GM12878 (cell line): Measurements from ENCODE around the gene FAM20B. TPM values are rescaled to one million over a fixed set of nuclear protein-coding genes. Genes with fewer than 3 reads are reported as not detected.
A peak's percentile ranks its signal among the peaks of the same experiment; 100 is the strongest.

Source experiments
- ATF3 ChIP-seq: IDR thresholded peaks from 2 replicates; pipeline ENCODE4 v1.6.1; 2011; ENCODE audit warnings: low read depth, mild to moderate bottlenecking, low read length, moderate library complexity, borderline replicate concordance; ENCODE audit errors: extremely low read depth
- CBFB ChIP-seq: IDR thresholded peaks from 2 replicates; pipeline ENCODE4 v1.6.1; 2016; ENCODE audit warnings: antibody characterized with exemption, low read depth
- E4F1 ChIP-seq: fragments of 450-650 bp; IDR thresholded peaks from 2 replicates; pipeline ENCODE4 v1.6.1; 2018; ENCODE audit warnings: borderline replicate concordance, mild to moderate bottlenecking; ENCODE audit not compliant: partially characterized antibody
- EED ChIP-seq: sonication (generic); IDR thresholded peaks from 2 replicates; pipeline ENCODE4 v1.6.1; 2016; ENCODE audit warnings: antibody characterized with exemption, low read depth
- EZH2 ChIP-seq: IDR thresholded peaks from 2 replicates; pipeline ENCODE4 v1.6.1; 2012; ENCODE audit warnings: low read depth, mild to moderate bottlenecking, control low read depth, inconsistent platforms, low read length, borderline replicate concordance; ENCODE audit not compliant: control insufficient read depth
- FOXM1 ChIP-seq: IDR thresholded peaks from 2 replicates; pipeline ENCODE4 v1.6.1; 2012; ENCODE audit warnings: low read depth, mild to moderate bottlenecking, inconsistent platforms, low read length, moderate library complexity
- GABPA ChIP-seq: IDR thresholded peaks from 2 replicates; pipeline ENCODE4 v1.6.1; 2014; ENCODE audit warnings: antibody characterized with exemption, low read depth, mild to moderate bottlenecking, inconsistent platforms
- LARP7 ChIP-seq: fragments of 450-650 bp; IDR thresholded peaks from 2 replicates; pipeline ENCODE4 v1.6.1; 2017; ENCODE audit warnings: mild to moderate bottlenecking
- MEF2B ChIP-seq: fragments of 450-650 bp; IDR thresholded peaks from 2 replicates; pipeline ENCODE4 v1.6.1; 2018; ENCODE audit warnings: mild to moderate bottlenecking, moderate library complexity; ENCODE audit not compliant: partially characterized antibody, poor library complexity, severe bottlenecking
- NR2C2 ChIP-seq: IDR thresholded peaks from 2 replicates; pipeline ENCODE4 v1.6.1; 2011; ENCODE audit warnings: borderline replicate concordance, low read depth; ENCODE audit not compliant: control insufficient read depth, insufficient read length
- PKNOX1 ChIP-seq: fragments of 450-650 bp; IDR thresholded peaks from 2 replicates; pipeline ENCODE4 v1.6.1; 2016; ENCODE audit warnings: mild to moderate bottlenecking
- POLR2A ChIP-seq: IDR thresholded peaks from 2 replicates; pipeline ENCODE4 v1.6.1; 2011; ENCODE audit warnings: low read depth, mild to moderate bottlenecking, low read length
- RELA ChIP-seq: fragments of 450-650 bp; IDR thresholded peaks from 2 replicates; pipeline ENCODE4 v1.8.0; 2014; ENCODE audit warnings: borderline replicate concordance; ENCODE audit not compliant: partially characterized antibody
- SIX5 ChIP-seq: IDR thresholded peaks from 2 replicates; pipeline ENCODE4 v1.6.1; 2011; ENCODE audit warnings: mild to moderate bottlenecking, low read depth, low read length, moderate library complexity; ENCODE audit not compliant: severe bottlenecking
- SMC3 ChIP-seq: IDR thresholded peaks from 2 replicates; pipeline ENCODE4 v1.6.1; 2011; ENCODE audit warnings: low read length, improper control_type of control experiment, borderline replicate concordance
- SREBF1 ChIP-seq: IDR thresholded peaks from 2 replicates; pipeline ENCODE4 v1.6.1; 2012; ENCODE audit warnings: mild to moderate bottlenecking, low read length
- USF1 ChIP-seq: IDR thresholded peaks from 2 replicates; pipeline ENCODE4 v1.6.1; 2011; ENCODE audit warnings: borderline replicate concordance, low read depth, mild to moderate bottlenecking, moderate library complexity, mixed read lengths, low read length; ENCODE audit not compliant: insufficient read depth; ENCODE audit errors: extremely low read length
- YY1 ChIP-seq: IDR thresholded peaks from 2 replicates; pipeline ENCODE4 v1.6.1; 2011; ENCODE audit warnings: low read depth, mild to moderate bottlenecking, low read length
- ZBTB33 ChIP-seq: fragments of 450-650 bp; IDR thresholded peaks from 2 replicates; pipeline ENCODE4 v1.6.1; 2017; ENCODE audit warnings: mild to moderate bottlenecking
- ZNF24 ChIP-seq: fragments of 450-650 bp; IDR thresholded peaks from 2 replicates; pipeline ENCODE4 v1.6.1; 2017; ENCODE audit warnings: antibody characterized with exemption, mild to moderate bottlenecking
- ZNF622 ChIP-seq: fragments of 450-650 bp; IDR thresholded peaks from 2 replicates; pipeline ENCODE4 v1.6.1; 2017; ENCODE audit warnings: mild to moderate bottlenecking, inconsistent platforms
- polyA plus RNA-seq, 11 experiments: library from polyadenylated mRNA; depleted of rRNA in 4 of 11; unstranded in 6 of 11; stranded (reverse) in 5 of 11; fragments of >200 nt; fragmentation: Nextera tagmentation in 4 of 11; fragmentation: Illumina TruSeq in 1 of 11; extraction: Ambion mirVana in 4 of 11; extraction: Trizol in 1 of 11; gene quantifications; 1 replicate in 1 of 11; 2 replicates in 10 of 11; pipeline versions ENCODE4 v1.2.1 to v1.2.3, GENCODE V29; 2011 to 2016; ENCODE audit warnings: inconsistent platforms in 2 of 11, missing spikeins in 2 of 11, low read depth in 1 of 11
- total RNA-seq, 4 experiments: library from RNA; depleted of rRNA in 3 of 4; stranded (reverse); fragments of >200 nt in 3 of 4; fragmentation: Illumina TruSeq in 1 of 4; extraction: Trizol in 1 of 4; gene quantifications; 2 replicates each; pipeline versions ENCODE4 v1.2.1 to v1.2.3, GENCODE V29; 2013 to 2021

FAM20B gene
- total and polyA plus RNA-seq, 10 of the 15 experiments (the other 5 are each of a cell fraction or from before 2014, with no cell fraction given), result 2.4 to 25.6 (median 12.8) TPM

GRCh38 chr1:179025975-179026812, 500 bp downstream of the FAM20B start (continued):
- no peak for TF ChIP-seq E4F1
- no peak for TF ChIP-seq ZBTB33
- TF ChIP-seq SMC3, result no peak
- TF ChIP-seq SREBF1, result no peak
- no peak for TF ChIP-seq PKNOX1
- TF ChIP-seq RELA, result peak; percentile 14
- TF ChIP-seq EZH2, result no peak
- no peak for TF ChIP-seq USF1
- no peak for TF ChIP-seq ATF3
- TF ChIP-seq FOXM1, result no peak
- TF ChIP-seq CBFB, result no peak
- no peak for TF ChIP-seq NR2C2
- TF ChIP-seq SIX5, result no peak
- TF ChIP-seq YY1, result 0 out of 2 replicates have a peak, but pooled peaks have one; percentile 8
- peak; percentile 86 for TF ChIP-seq LARP7
- TF ChIP-seq POLR2A, result peak; percentile 74
- 0 out of 2 replicates have a peak, but pooled peaks have one; percentile 11 for TF ChIP-seq EED
- no peak for TF ChIP-seq GABPA
- TF ChIP-seq ZNF24, result no peak
- no peak for TF ChIP-seq ZNF622
- TF ChIP-seq MEF2B, result no peak
